ENCODE measurements around the gene EHMT2.
"Not testable (repeated sequence)": the region's sequence is repeated elsewhere in the genome, so short reads cannot be mapped to it uniquely, and the experiment has no call there.

The EHMT2 gene

DNA sequence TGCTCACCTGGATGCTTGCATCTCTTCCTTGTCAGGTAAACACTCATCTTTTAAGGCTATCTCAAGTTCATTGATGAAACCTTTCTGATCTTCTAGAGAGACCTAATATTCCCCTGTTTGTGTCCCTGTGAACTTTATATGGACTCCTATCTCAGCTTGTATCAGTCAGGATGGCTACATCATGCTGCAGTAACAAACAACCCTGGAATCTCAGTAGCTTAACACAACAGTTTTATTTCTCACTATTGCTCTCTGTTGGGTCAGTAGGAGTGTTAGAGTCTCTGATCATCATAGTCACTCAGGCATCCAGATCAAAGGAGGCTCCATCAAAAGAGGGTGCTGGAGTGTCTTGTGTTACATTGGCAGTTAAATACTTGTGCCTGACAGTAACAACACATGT, 17.9 kb upstream of the EHMT2 start:
- no peak for DNase-seq (ENCODE audit: low spot score)

GRCh38 chr6:31911826-31912585, 14.5 kb upstream of the EHMT2 start:
- no peak for DNase-seq (ENCODE audit: low spot score)

- DNase-seq (ENCODE audit: low spot score): not testable (repeated sequence)
These were observed 11.8 kb upstream of the EHMT2 start for GRCh38 chr6:31909298-31909697.

DNA sequence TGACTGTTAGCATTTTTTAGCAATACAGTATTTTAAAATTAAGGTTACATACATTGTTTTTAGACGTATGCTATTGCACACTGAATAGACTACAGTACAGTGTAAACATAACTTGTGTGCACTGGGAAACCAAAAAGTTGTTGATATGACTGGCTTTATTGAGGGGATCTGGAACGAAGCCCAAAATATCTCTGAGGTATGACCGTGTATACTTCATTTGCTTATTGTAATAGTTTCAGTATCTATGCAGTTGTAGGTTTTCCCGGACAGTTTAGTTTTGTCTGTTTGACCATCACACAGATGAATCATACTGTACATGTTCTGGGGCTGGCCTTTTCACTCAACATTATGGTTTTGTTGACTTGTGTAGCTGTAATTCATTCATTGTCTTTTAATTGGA, 11.3 kb upstream of the EHMT2 start:
- peak; percentile 58 for DNase-seq (ENCODE audit: low spot score)

DNA sequence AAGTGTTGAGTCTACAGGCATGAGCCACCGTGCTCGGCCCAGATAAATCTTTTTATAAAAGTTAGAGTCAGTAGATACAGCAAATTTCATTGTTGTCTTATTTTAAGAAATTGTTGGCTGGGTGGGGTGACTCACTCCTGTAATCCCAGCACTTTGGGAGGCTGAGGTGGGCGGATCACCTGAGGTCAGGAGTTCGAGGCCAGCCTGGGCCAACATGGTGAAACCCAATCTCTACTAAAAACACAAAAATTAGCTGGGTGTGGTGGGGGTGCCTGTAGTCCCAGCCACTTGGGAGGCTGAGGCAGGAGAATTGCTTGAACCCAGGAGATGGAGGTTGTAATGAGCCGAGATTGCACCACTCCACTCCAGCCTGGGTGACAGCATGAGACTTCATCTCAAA, 10.8 kb upstream of the EHMT2 start:
- DNase-seq (ENCODE audit: low spot score): not testable (repeated sequence)

DNA sequence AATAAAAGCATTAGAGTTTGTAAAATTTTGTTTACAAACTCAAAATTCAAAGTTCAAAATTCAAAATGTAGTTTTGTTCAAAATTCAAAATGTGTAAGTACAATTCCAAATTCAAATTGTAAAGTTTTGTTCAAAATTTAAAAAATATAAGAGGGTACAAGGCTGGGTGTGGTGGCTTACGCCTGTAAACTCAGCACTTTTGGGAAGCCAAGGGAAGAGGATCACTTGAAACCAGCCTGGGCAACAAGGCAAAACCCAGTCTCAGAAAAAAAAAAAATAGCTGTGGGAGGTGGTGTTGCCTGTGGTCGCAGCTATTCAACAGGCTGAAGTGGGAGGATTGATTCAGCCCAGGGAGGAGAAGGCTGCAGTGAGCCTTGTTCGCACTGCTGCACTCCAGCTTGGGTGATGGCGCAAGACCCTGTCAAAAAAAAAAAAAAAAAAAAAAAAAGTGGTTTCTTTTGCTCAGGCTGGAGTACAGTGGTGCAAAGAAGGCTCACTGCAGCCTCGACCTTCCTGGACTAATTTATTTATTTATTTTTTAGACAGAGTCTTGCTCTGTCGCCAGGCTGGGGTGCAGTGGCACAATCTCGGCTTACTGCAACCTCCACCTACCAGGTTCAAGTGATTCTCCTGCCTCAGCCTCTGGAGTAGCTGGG, 9.8 kb upstream of the EHMT2 start:
- DNase-seq (ENCODE audit: low spot score): no peak

GRCh38 chr6:31906727-31907126, 9.2 kb upstream of the EHMT2 start:
- DNase-seq (ENCODE audit: low spot score): not testable (repeated sequence)

DNA sequence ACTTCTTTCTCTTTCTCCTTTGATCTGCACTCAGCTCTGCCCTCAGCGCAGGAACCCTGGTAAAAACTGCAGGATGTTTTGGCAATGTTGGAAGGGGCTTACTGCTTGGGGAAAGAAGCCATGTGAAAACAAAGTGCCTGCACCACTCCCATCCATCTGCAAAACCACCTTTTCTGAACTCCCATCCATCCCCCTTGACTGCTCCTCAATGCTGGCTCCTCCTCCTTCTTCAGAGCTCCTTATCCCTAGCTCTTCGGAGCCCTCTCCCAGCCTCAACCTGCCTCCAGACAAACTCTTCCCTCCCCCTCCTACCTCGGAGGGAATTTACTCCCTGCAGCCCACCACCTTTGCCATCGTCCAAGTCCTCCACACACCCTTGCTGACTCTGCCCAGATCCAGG, 8.6 kb upstream of the EHMT2 start:
- DNase-seq (ENCODE audit: low spot score): no peak

DNA sequence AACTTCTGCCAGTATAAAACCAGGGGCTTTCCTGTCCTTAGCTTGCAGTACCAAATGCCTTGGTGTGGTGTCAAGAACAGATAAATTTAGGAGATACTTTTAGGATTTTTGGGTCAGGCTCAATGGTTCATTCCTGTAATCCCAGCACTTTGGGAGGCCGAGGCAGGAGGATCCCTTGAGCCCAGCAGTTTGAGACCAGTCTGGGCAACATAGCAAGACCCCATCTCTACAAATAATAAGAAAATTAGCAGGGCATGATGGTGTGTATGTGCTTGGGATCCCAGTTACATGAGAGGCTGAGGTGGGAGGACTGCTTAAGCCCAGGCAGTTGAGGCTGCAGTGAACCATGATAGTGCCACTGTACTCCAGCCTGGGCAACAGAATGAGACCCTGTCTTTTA, 7.5 kb upstream of the EHMT2 start:
- no peak for DNase-seq (ENCODE audit: low spot score)

- no peak for DNase-seq (ENCODE audit: low spot score)
These were observed 6.5 kb upstream of the EHMT2 start for GRCh38 chr6:31903957-31904356.

DNA sequence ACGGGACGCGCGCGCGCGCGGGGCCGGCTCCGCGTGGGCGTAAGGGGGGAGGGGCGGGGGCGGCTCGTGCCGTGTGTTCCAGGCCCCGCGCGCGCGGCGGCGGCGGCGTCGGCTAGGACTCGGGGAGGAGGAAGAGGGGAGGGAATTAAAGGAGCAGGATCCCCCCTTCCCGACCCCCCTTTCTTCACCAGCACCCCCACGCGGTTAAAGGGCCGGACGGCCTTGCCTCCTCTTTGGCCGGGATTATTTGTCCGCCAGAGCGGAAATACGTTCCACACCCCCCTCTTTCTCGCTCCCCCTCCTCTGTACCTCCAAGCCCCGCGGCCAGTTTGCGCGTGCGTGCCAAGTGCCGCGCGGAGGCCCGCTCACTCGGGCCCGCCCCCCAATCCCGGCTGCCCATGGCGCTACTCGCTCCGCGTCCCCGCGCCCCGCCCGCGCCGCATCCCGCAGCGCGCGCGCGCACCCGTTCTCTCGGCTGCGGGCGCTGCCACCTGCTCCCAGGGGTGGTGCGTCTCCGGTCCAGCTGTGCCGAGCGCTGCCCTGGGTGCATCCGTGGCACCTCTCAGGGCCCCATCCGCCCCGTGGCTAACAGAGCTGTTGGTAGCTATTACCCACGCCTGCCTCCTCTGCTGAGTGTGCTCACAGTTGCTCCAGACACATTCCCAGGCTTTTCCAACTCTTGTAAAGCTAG, 4.6 kb upstream of the EHMT2 start, which contains the start of gene ZBTB12:
Gene ZBTB12, minus strand, starts transcription at position 134 of the 691 bp plus-strand sequence. CDS start 781 bp downstream, outside the sequence.
- peak; percentile 86 for DNase-seq (ENCODE audit: low spot score)

- peak; percentile 38 for DNase-seq (ENCODE audit: low spot score)
These were observed 4.0 kb upstream of the EHMT2 start for GRCh38 chr6:31901415-31901952.

- no peak for DNase-seq (ENCODE audit: low spot score)
These were observed 3.5 kb upstream of the EHMT2 start for GRCh38 chr6:31900917-31901414.

DNA sequence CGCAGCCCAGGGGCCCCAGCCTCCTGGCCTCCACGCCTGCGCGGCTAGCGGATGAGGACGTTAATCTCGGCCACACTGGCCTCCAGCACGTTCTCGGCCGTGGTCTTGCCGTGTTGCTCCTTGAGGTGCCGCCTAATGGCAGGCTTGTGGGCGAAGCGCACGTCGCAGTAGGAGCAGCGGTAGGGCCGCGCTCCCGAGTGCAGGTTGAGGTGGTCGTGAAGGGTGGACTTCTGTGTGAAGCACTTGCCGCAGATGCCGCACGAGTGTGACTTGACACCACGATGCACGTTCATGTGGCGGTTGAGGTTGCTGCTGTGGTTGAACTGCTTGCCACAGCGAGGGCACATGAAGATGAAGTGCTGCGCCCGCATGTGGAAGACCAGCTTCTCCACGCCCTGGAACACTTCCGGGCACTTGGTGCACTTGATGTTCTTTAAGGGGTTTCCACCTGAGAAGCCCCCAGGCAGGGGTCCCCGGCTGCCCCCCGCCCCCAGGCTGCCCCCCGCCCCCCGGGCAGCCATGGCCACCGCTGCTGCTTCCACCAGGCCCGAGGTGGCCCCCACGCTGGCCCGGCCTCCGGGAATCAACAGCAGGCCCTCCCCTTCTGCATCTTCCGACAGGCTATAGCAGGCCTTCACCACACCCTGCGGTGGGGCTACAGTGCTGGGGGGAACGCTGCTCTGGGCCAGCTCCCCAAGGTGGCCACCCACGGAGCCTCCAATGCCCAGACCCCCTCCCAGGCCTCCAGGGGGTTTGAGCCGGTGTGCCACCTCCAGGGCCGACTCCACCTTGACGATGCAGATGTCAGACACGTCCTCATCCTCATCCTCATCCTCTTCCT, 2.6 kb upstream of the EHMT2 start:
- no peak for DNase-seq (ENCODE audit: low spot score)

- DNase-seq (ENCODE audit: low spot score): no peak
These were observed 1.7 kb upstream of the EHMT2 start for GRCh38 chr6:31899215-31899614.

DNA sequence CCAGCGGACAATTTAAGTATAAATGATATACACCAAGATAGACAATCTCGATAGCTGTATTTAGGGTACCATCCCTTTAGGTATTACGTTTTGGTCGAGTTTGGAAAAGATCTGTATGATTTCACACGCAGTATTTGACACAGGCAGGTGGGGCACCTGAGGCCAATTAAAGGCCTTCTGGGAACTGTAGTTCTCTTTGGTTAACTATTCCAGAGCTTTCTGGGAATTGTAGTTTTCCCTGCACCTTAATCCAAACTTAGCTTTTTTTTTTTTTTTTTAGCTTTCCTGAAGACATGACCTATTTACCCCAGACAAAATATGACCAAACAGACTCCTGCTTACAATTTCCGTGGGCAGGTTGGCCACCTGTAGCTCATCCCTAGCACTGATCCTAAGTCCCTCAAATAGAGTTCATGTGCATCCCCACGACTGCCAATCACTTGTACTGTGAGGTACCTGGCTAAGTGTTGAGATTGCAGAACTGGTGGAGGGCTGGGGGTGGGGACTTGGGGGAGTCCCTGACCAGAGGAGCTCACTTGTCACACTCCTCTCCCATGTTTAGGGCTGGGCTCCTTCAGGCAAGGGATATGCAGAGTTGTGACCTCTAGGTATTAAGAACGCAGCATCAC, 999 bp upstream of the EHMT2 start:
- peak; percentile 40 for DNase-seq (ENCODE audit: low spot score)

GRCh38 chr6:31896856-31897611, 464 bp downstream of the EHMT2 start:
- DNase-seq (ENCODE audit: low spot score): no peak

- DNase-seq (ENCODE audit: low spot score): no peak
These were observed 1.0 kb downstream of the EHMT2 start for GRCh38 chr6:31896493-31896855.

DNA sequence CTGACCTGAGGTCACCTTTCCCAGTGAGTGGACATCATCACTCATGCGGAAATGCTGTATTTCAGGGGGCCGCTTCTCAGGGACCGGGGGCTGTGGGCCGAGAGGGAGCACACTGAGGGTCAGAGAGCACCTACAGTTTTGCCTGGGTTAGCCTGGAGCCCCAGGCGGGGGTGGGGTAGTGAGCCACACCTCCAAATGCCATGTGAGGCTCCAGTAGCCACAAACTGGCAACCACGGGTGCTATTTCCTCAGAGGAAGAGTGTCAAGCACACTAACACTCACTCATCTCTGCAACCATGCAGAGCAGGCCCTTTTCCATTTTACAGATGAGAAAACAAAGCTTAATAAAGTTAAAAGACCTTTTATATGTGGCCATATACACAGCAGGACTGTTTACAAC, 4.7 kb downstream of the EHMT2 start:
- no peak for DNase-seq (ENCODE audit: low spot score)

- no peak for DNase-seq (ENCODE audit: low spot score)
These were observed 8.0 kb downstream of the EHMT2 start for GRCh38 chr6:31889331-31889972.
